GM23338 (cell line): Measurements from ENCODE around the gene TOM1L2.

Experiments used
- CREB1 ChIP-seq: fragments of 250-450 bp; sonication (Bioruptor Pico); IDR thresholded peaks from 2 replicates; pipeline ENCODE4 v1.5.0; 2020; ENCODE audit warnings: low read depth, mild to moderate bottlenecking, moderate library complexity
- EZH2 ChIP-seq: fragments of 200-600 bp; sonication (generic); IDR thresholded peaks from one replicate; pipeline ENCODE4 v1.8.0; 2017; ENCODE audit warnings: antibody characterized with exemption, mild to moderate bottlenecking, low read depth; ENCODE audit not compliant: unreplicated experiment
- EZH2phosphoT487 ChIP-seq: fragments of 200-600 bp; sonication (generic); IDR thresholded peaks from one replicate; pipeline ENCODE4 v1.8.1; 2018; ENCODE audit warnings: antibody characterized with exemption; ENCODE audit not compliant: unreplicated experiment
- JUNB ChIP-seq: IDR thresholded peaks from one replicate; pipeline ENCODE4 v1.6.1; 2016; ENCODE audit warnings: antibody characterized with exemption; ENCODE audit not compliant: unreplicated experiment
- POLR2AphosphoS5 ChIP-seq: IDR thresholded peaks from 2 replicates; pipeline ENCODE4 v1.6.1; 2016; ENCODE audit warnings: antibody characterized with exemption, low read depth
- STAT1 ChIP-seq: IDR thresholded peaks from one replicate; pipeline ENCODE4 v1.6.1; 2016; ENCODE audit warnings: antibody characterized with exemption; ENCODE audit not compliant: unreplicated experiment
- ZNF114 ChIP-seq: fragments of 250-450 bp; sonication (Bioruptor Pico); IDR thresholded peaks from 2 replicates; pipeline ENCODE4 v1.5.0; 2020; ENCODE audit warnings: mild to moderate bottlenecking, moderate library complexity
- ZNF331 ChIP-seq: fragments of 250-450 bp; sonication (Bioruptor Pico); IDR thresholded peaks from 2 replicates; pipeline ENCODE4 v1.5.0; 2020; ENCODE audit warnings: low read depth, mild to moderate bottlenecking, moderate library complexity
- TF ChIP-seq, protein P1 (sequence below), 2 experiments: fragments of 200-600 bp in 1 of 2; sonication (generic) in 1 of 2; conservative IDR thresholded peaks; 2 replicates each; pipeline versions ENCODE4 v1.5.1 to v1.6.1; 2016 to 2017; ENCODE audit warnings: antibody characterized with exemption in 2 of 2, low read depth in 2 of 2, mild to moderate bottlenecking in 2 of 2, moderate library complexity in 1 of 2
- TF ChIP-seq, protein P2 (sequence below): IDR thresholded peaks from one replicate; pipeline ENCODE4 v1.6.1; 2018; ENCODE audit warnings: antibody characterized with exemption; ENCODE audit not compliant: unreplicated experiment
- TF ChIP-seq, protein P3 (sequence below): IDR thresholded peaks from 2 replicates; pipeline ENCODE4 v1.6.1; 2016; ENCODE audit warnings: antibody characterized with exemption

DNA sequence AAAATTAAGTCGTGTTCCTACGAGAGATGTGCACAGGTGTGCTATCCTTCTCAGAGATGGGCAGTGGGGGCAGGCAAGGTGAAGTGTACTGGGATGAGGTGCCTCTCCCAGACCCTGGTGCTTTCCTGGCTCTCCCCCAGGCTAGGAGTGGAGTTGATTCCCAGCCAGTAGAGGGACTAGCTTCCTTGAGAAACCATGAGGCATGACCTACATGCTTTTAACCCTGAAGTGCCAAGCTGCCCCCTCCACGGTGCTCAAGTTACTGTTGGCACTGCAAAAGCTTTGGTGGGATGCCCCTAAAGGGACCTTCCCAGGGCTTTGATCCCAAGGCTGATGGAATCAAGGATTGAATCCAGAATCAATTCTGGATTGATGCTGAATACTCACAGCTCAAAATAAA, 88.4 kb downstream of the TOM1L2 start:
- TF ChIP-seq, protein P1, sequence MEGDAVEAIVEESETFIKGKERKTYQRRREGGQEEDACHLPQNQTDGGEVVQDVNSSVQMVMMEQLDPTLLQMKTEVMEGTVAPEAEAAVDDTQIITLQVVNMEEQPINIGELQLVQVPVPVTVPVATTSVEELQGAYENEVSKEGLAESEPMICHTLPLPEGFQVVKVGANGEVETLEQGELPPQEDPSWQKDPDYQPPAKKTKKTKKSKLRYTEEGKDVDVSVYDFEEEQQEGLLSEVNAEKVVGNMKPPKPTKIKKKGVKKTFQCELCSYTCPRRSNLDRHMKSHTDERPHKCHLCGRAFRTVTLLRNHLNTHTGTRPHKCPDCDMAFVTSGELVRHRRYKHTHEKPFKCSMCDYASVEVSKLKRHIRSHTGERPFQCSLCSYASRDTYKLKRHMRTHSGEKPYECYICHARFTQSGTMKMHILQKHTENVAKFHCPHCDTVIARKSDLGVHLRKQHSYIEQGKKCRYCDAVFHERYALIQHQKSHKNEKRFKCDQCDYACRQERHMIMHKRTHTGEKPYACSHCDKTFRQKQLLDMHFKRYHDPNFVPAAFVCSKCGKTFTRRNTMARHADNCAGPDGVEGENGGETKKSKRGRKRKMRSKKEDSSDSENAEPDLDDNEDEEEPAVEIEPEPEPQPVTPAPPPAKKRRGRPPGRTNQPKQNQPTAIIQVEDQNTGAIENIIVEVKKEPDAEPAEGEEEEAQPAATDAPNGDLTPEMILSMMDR (conservative IDR thresholded peaks at IDR 0.05; ENCODE audit: low read depth in 2 of 2): no peak
- TF ChIP-seq POLR2AphosphoS5: no peak
- TF ChIP-seq, protein P2, sequence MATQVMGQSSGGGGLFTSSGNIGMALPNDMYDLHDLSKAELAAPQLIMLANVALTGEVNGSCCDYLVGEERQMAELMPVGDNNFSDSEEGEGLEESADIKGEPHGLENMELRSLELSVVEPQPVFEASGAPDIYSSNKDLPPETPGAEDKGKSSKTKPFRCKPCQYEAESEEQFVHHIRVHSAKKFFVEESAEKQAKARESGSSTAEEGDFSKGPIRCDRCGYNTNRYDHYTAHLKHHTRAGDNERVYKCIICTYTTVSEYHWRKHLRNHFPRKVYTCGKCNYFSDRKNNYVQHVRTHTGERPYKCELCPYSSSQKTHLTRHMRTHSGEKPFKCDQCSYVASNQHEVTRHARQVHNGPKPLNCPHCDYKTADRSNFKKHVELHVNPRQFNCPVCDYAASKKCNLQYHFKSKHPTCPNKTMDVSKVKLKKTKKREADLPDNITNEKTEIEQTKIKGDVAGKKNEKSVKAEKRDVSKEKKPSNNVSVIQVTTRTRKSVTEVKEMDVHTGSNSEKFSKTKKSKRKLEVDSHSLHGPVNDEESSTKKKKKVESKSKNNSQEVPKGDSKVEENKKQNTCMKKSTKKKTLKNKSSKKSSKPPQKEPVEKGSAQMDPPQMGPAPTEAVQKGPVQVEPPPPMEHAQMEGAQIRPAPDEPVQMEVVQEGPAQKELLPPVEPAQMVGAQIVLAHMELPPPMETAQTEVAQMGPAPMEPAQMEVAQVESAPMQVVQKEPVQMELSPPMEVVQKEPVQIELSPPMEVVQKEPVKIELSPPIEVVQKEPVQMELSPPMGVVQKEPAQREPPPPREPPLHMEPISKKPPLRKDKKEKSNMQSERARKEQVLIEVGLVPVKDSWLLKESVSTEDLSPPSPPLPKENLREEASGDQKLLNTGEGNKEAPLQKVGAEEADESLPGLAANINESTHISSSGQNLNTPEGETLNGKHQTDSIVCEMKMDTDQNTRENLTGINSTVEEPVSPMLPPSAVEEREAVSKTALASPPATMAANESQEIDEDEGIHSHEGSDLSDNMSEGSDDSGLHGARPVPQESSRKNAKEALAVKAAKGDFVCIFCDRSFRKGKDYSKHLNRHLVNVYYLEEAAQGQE: no peak
- no peak for TF ChIP-seq JUNB
- no peak for TF ChIP-seq EZH2phosphoT487
- no peak for TF ChIP-seq EZH2
- TF ChIP-seq ZNF114 (CRISPR knock-in tag): no peak
- no peak for TF ChIP-seq ZNF331
- TF ChIP-seq STAT1: no peak
- no peak for TF ChIP-seq CREB1 (CRISPR knock-in tag)
- TF ChIP-seq, protein P3, sequence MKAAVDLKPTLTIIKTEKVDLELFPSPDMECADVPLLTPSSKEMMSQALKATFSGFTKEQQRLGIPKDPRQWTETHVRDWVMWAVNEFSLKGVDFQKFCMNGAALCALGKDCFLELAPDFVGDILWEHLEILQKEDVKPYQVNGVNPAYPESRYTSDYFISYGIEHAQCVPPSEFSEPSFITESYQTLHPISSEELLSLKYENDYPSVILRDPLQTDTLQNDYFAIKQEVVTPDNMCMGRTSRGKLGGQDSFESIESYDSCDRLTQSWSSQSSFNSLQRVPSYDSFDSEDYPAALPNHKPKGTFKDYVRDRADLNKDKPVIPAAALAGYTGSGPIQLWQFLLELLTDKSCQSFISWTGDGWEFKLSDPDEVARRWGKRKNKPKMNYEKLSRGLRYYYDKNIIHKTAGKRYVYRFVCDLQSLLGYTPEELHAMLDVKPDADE: no peak
